AG10803 (cell line): ENCODE measurements around the gene PAK1IP1.
"Not testable (repeated sequence)": the region's sequence is repeated elsewhere in the genome, so short reads cannot be mapped to it uniquely, and the experiment has no call there.

Experiments
- DNase-seq: peaks from one replicate; pipeline ENCODE4 v3.0.0; 2010; ENCODE audit warnings: low read depth
- H3K4me3 ChIP-seq: 2 replicates; pipeline ENCODE4 v1.5.1; 2011; ENCODE audit warnings: mild to moderate bottlenecking, low read length, control low read depth
- CTCF ChIP-seq: conservative IDR thresholded peaks from 2 replicates; pipeline ENCODE4 v1.5.1; 2011; ENCODE audit warnings: mild to moderate bottlenecking, low read length, control low read depth, inconsistent platforms

PAK1IP1 gene

GRCh38 chr6:10662742-10663141 lies 32.0 kb upstream of the PAK1IP1 start:
- no peak for TF ChIP-seq CTCF
- no peak overlapping the region for H3K4me3 ChIP-seq
- no peak for DNase-seq

GRCh38 chr6:10665595-10665994 lies 29.2 kb upstream of the PAK1IP1 start:
- H3K4me3 ChIP-seq, DNase-seq: not testable (repeated sequence)

GRCh38 chr6:10668126-10668917 lies 26.4 kb upstream of the PAK1IP1 start:
- no peak for DNase-seq
- H3K4me3 ChIP-seq, result no peak overlapping the region
- TF ChIP-seq CTCF, result no peak

- no peak overlapping the region for H3K4me3 ChIP-seq
- no peak for DNase-seq
- no peak for TF ChIP-seq CTCF
Observed at GRCh38 chr6:10676403-10676802, 18.4 kb upstream of the PAK1IP1 start.

- DNase-seq, result no peak
- H3K4me3 ChIP-seq, result no peak overlapping the region
- TF ChIP-seq CTCF, result no peak
Observed at GRCh38 chr6:10678456-10678855, 16.3 kb upstream of the PAK1IP1 start.

- no peak for TF ChIP-seq CTCF
- H3K4me3 ChIP-seq, result no peak overlapping the region
- DNase-seq, result no peak
Observed at GRCh38 chr6:10681795-10682194, 13.0 kb upstream of the PAK1IP1 start.

GRCh38 chr6:10682355-10682988 lies 12.3 kb upstream of the PAK1IP1 start:
- H3K4me3 ChIP-seq, result no peak overlapping the region
- DNase-seq, result no peak
- no peak for TF ChIP-seq CTCF
